GM12878 (cell line): Measurements from ENCODE around the gene NEK1.
"Not testable (repeated sequence)": the region's sequence is repeated elsewhere in the genome, so short reads cannot be mapped to it uniquely, and the experiment has no call there.

Experiments used
- CTCF ChIP-seq, 3 experiments: IDR thresholded peaks in 2 of 3; conservative IDR thresholded peaks in 1 of 3; 2 replicates each; pipeline ENCODE4 v1.5.1; 2011; ENCODE audit warnings: low read depth in 3 of 3, low read length in 3 of 3, mild to moderate bottlenecking in 3 of 3, control low read depth in 2 of 3, moderate library complexity in 2 of 3, inconsistent platforms in 1 of 3, mixed read lengths in 1 of 3; ENCODE audit not compliant: control insufficient read depth in 2 of 3, insufficient read depth in 1 of 3; ENCODE audit errors: extremely low read depth in 1 of 3
- ELK1 ChIP-seq: IDR thresholded peaks from 2 replicates; pipeline ENCODE4 v1.6.1; 2012; ENCODE audit warnings: low read depth, low read length, improper control_type of control experiment
- NR2C2 ChIP-seq: IDR thresholded peaks from 2 replicates; pipeline ENCODE4 v1.6.1; 2011; ENCODE audit warnings: borderline replicate concordance, low read depth; ENCODE audit not compliant: control insufficient read depth, insufficient read length
- PAX5 ChIP-seq: IDR thresholded peaks from 2 replicates; pipeline ENCODE4 v1.6.1; 2011; ENCODE audit warnings: low read depth, low read length, borderline replicate concordance

GRCh38 chr4:169624012-169624411 is 11.6 kb upstream of the NEK1 start:
- TF ChIP-seq NR2C2; ELK1; CTCF (IDR thresholded peaks at IDR 0.05 in 2 of 3, conservative IDR thresholded peaks at IDR 0.05 in 1 of 3; ENCODE audit: control insufficient read depth in 2 of 3, extremely low read depth in 1 of 3, insufficient read depth in 1 of 3, low read depth in 3 of 3, low read length in 3 of 3); PAX5: not testable (repeated sequence)
